ENCODE results near the gene SHCBP1. TPM values are rescaled to one million over a fixed set of nuclear protein-coding genes. Genes with fewer than 3 reads are reported as not detected.
"Not testable (repeated sequence)": the region's sequence is repeated elsewhere in the genome, so short reads cannot be mapped to it uniquely, and the experiment has no call there.

Gene SHCBP1, protein sequence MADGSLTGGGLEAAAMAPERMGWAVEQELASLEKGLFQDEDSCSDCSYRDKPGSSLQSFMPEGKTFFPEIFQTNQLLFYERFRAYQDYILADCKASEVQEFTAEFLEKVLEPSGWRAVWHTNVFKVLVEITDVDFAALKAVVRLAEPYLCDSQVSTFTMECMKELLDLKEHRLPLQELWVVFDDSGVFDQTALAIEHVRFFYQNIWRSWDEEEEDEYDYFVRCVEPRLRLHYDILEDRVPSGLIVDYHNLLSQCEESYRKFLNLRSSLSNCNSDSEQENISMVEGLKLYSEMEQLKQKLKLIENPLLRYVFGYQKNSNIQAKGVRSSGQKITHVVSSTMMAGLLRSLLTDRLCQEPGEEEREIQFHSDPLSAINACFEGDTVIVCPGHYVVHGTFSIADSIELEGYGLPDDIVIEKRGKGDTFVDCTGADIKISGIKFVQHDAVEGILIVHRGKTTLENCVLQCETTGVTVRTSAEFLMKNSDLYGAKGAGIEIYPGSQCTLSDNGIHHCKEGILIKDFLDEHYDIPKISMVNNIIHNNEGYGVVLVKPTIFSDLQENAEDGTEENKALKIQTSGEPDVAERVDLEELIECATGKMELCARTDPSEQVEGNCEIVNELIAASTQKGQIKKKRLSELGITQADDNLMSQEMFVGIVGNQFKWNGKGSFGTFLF
- 35.6 TPM for total RNA-seq (ENCODE audit: insufficient read depth, low replicate concordance)

DNA sequence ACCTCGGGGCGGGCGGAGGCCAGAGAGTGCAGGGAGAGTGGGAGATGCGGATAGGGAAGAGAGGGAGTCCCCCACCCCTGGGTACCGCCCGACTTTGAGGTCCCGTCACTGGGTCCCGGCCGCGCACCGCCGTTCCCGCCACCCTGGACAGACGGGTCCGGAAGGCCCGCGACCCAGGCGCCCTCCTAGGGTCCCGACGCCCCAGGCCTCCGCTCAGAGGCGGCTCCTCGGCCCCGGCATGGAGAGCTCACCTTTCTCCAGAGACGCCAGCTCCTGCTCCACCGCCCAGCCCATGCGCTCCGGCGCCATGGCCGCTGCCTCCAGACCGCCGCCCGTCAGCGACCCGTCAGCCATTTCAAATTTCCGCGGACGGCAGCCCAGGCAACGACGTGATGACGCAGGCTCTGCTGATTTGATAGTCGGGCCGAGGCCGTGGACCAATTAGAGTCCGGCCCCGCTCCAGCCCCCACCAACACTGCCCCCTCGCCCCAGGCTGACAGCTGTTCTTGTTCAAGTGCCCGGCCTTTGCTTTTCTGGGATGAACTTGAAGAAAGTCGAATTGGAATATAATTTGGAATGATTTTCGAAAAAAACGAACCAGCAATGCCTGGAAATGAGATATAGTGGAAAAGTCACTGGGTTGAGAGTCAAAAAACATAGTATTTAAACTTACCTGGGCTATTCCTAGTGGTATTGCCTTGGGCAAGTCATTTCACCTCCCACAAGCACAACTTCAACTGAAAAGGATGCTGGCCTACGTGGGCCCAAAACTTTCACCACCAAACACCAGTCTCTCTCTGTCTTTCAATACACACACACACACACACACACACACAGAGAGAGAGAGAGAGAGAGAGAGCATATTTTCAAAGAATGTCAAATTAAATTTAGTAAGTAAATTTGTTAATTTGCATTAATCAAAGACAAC, at the start of gene SHCBP1:
Gene SHCBP1 (minus strand): TSS at position 374 of the 928 bp plus-strand sequence. CDS start 20 bp downstream, at position 354.
- DNase-seq (ENCODE audit: low spot score), result peak; percentile 94

DNA sequence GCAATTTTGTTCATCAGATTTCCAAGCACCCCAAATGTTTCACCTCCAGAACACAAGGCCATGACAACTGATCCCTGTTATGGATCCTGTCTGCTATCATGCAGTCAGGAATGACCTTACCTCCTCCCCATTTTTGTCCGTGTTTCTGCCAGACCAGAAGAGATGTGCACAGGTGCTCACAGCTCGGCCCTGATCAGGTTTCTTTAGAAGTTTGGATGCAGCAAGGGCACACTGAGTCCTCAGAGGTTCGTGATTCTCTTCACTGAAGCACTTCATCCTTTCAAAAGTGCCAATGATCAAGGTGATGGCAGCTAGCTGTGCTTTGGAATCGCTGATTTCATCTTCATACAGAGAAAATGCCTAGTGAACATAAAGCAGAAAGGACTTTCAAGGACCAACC, 40.9 kb upstream of the SHCBP1 start:
- no peak for DNase-seq (ENCODE audit: low spot score)

DNA sequence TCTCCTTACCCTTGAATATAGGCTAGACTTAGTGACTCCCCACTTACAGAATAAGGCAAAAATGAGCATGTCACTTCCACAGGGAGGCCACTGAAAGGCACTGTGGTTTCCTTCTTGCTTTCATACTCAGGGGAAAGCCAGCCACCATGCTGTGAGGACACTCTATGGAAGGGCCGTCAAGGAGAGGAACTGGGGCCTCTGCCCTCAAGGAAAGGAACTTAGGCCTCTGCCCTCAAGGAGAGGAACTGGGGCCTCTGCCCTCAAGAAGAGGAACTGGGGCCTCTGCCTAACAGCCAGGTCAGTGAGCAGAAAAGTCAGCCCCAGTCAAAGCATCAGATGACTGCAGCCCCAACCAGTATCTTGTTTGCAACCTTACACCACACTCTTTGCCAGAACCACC, 37.7 kb upstream of the SHCBP1 start:
- DNase-seq (ENCODE audit: low spot score), result peak; percentile 28

DNA sequence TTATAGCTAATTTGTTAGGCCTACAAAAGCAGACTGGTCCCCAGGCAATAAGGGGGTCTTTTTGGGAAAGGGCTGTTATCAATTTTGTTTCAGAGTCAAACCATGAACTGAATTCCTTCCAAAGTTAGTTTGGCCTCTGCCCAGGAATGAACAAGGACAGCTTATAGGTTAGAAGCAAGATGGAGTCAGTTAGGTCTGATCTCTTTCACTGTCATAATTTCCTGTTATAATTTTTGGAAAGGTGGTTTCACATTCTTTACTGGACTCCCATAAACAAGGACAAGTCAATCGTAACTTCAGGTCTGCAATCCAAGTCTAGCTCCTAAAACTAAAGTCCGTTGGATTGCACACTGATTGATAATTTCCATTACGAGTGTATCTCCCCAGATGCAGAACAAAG, 30.1 kb upstream of the SHCBP1 start:
- no peak for DNase-seq (ENCODE audit: low spot score)

DNA sequence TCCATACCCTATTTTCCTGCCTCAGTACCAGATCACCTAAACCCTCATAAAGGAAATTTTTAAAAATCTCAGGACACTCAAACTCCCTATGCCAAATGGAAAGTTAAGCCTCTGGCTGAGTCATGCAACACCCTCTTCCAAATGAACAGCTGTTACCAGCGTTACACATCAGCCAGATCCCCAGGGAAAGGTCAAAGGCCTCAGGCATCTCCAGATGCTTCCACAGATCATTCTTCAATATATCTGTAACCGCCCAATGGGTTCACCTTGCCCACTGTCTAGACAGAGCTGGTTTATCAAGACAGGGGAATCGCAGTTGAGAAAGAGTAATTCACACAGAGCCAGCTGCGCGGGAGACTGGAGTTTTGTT, 29.1 kb upstream of the SHCBP1 start:
- DNase-seq (ENCODE audit: low spot score), result no peak

DNA sequence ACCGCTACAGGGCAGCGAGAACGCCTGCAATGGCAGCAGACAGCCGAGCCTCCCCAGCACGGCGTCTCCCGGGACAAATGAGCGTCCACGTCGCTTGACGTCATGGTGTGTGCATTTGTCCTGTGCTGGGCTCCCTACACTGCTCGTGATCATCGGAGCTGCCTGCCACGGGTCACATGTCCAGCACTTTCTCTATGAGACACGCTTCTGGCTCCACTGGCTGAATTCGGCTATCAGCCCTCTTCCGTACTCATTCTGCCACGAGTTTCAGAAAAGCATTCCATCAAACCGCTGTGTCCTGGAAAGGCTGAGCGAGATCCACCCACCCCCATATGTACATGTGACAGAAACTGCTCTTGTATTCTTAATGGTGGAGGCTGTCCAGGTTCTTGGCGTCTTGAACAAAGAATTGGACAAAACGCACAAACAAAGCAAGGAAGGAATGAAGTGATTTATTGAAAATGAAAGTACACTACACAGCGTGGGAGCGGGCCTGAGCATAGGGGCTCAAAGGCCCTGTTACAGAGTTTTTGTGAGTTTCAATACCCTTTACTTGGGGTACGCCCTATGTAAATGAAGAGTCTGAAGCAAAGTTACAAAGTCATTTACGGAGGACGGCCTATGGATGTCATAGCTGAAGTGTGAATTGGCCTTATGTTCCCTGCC, 28.5 kb upstream of the SHCBP1 start:
- no peak for DNase-seq (ENCODE audit: low spot score)

DNA sequence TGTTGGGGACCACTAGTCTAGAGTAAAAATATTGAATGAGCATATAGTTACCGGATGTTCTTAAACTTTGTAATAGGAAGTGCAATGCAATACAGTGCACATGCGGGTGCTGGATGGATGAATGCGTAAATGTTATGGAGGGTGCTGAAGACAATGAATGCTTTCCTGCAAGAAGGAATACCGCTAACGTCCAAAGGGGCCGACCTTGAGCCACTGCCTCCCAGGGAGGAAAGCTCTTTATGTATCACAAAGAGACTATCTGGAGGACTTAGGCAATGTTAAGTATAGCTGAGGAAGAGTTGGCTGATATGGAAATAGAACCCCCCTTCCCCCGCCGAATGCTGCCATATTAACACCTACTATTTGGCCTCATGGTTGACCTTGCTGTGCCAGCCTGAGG, 27.5 kb upstream of the SHCBP1 start:
- no peak for DNase-seq (ENCODE audit: low spot score)

DNA sequence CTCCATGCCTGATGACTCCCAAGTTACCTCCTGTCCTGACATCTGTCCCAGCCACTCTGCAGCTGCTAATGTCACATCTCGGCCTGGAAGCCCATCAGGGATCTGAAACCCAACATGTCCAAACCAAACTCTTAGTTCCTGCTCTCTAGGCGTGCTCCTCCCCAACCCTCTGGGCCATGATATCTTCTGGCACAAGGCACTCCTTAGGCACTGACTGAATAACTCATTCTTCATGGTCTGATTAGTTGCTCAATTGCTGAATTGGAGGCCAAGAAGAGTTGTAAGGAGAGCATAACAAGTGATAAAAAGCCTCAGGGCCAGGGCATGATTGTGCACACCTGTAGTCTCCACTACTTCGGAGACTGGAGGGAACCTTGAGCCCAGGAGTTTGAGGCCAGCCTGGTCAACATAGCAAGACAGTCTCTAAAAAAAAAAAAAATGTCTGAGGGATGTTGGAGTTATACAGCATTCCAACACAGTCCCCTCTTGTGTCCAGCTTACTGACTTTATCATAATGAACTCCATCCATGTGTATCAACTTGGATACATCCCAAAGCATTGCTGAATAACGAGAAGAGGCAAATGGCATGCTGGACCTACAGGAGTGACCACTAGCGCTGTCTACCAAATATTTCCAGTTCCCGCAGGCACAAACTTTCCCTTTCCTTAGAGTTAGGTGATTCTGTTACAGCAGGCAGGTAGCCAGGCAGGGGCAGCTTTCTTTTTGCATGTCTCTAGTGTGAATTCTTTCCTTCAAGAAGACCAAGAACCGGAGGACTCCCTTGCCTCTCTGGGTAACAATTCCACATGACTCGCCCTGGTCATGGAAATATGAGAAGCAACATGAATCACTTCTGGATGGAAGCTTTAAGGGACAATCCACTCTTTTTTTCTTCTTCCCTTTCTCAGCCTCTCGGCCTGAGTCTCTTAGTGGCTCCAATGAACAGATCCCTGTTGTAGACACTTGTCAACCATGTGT, 18.1 kb upstream of the SHCBP1 start:
- no peak for DNase-seq (ENCODE audit: low spot score)

DNA sequence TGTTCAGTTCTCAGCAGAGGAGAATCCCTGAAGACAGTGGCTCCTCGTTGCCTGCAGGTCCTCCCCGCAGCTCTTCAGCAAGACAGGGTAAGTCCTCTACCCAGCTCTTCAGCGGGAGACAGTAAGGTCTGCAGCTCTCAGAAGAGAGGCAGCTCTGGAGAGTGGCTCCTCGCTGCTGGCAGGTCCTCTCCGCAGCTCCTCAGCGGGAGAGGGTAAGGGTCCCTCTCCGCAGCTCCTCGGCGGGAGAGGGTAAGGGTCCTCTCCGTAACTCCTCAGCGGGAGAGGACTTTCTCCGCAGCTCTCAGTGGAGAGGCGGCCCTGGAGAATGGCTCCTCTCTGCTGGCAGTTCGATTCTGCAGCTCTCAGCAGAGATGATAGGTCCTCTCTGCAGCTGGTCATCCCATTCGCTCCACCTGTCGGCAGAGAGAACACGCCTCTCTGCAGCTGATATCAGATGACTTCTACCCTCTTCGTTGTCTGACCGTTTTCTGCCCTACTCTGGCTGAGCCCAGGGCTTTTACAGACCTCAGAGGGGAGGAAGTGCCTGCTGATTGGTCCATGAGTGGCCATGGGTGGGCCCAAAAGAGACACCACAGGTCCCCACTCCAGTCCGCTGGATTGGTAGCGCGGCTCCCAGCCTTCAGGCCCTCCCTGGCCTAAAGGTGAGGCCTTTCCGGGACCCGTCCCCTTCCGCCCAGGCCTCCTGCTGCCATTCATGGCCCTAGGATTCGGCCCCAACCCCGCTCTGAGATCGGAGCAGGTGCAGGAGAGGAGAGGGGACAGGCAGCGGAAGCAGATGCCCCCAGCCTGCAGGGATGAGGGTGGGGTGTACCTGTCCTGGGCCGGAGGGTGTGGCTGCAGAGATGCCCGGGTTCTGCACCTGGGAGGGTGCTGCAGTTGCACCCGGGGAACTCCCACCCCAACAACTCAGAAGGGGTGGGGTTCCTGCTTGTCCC, 11.9 kb upstream of the SHCBP1 start:
- DNase-seq (ENCODE audit: low spot score), result no peak

DNA sequence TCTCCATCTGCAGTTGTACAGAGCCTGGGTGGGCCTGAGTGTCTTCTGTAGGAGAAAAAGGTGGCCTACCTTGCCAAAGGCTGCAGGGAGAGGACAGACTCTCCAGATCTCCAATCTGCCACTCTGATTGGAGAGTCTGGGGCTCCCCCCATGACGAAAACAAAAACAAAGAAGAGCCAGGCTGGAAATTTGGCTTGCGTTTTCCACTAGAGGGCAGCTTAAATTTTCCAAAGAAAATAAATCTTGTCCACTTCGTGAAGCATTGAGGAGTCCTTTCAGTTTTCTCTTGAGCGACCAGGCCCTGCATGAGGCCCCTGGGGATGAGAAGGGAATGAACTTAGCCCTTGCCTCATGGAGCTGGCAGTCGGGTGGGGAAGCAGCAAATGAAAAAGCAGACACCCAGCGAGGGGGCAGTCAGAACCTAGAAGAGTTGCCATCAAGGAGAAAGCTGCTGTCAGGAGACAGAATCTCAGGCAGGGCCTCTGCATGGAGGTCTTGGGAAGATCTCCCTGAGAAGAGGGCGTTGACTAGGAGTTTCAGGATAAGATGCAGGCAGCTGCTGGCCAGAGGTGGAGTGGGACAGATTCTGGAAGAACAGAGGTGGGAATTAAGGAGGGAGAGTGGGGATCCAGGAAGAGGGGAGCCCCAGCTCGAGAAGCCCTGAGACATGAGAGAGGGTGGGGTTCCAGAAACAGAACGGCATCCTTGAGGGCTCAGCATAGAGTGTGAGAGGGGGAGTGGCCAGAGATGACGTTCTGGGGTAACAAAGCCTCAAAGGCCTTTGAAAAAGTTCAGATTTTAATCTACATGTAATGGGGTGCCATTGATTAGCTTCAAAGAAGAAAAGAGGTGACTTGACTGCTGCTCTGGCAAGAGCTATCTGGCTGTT, 8.4 kb upstream of the SHCBP1 start:
- DNase-seq (ENCODE audit: low spot score), result no peak

DNA sequence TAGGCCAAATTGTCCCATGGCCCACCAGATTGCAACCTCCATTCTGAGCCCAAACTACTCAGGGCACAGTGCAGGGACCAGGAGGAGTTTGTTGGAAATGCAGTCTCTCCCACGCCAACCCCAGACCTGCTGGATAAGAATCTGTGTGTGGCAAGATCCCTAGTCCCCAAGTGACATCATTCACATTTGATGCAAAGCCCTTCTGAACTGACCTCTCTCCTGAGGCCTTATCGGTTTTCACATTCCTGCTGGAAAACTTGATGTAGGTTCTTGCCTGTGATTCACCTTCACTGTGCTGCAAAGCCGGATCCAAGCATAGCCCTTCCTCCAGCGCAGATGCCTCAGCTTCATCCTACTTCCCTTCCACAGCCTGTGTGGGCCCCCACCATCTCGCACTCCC, 6.6 kb upstream of the SHCBP1 start:
- no peak for DNase-seq (ENCODE audit: low spot score)

DNA sequence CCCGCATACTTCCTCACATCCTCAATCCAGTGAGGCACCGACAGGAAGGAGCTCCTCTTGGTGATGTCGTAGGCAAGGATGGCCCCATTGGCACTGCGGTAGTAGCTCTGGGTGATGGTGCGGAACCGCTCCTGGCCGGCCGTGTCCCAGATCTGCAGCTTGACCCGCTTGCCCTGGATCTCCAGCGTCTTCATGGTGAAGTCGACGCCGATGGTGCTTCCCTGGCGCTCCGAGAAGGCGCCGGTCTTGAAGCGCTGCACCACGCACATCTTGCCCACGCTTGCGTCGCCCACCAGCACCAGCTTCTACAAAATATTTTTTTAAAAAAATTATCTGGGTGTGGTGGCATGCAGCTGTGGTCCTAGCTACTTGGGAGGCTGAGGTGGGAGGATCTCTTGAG, 5.5 kb upstream of the SHCBP1 start:
- DNase-seq (ENCODE audit: low spot score), result not testable (repeated sequence)

DNA sequence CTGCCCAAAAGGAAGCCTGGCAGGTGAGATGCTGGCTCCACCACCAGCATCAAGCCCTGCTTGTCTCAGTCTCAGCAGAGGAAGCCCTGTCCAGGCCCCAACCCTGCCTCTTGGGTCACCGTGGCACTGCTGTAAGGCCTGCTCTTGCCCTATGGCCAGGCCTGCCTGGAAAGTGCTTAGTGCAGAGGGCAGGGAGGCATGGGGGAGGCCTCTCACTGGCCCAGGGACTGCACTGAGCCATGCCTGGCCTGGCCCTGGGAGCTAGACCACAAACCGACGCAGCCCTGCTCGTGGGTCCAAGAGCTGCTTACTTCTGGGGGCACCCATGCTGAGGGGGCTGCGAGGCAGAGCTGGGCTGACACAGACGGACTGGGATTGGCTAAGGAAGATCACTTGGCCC, 3.7 kb upstream of the SHCBP1 start:
- not testable (repeated sequence) for DNase-seq (ENCODE audit: low spot score)

DNA sequence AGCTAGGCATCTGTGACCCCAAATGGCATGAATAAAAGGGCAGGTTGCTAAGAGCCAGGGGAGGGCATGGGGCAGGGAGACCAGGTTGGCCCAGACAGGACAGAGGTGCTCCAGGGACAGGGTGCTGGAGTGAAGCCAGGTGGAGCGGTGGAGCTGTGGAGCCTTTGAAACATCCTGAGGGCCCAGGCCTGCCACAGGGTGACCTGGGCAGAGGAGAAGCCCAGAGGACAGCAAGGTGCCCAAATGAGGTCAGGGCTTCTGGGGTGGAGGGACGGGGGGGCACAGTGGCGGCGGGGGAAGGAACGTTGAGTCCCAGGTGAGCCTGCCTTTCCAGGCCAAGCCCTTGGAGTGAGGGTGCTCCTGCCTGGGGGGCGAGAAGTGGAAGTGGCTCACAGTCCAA, 2.5 kb upstream of the SHCBP1 start:
- not testable (repeated sequence) for DNase-seq (ENCODE audit: low spot score)

DNA sequence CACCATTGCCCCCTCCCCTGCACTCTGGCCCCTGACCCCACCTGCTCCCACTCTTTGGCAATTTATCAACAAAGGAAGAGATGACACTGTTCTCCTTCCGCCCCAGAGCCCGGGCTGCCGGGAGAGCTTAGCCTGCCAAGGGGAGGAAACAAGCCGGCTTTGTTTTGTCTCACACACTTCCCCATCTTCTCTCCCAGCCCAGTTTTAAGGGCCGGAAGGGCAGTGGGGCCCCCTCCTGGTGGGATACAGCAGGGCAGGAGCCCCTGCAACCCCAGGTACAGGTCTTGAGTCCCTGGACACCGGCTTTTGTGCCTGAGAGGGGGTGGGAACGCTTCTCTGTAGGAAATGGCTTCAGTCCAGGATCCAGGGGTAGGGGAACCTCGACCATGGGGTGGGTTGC, 2.1 kb upstream of the SHCBP1 start:
- not testable (repeated sequence) for DNase-seq (ENCODE audit: low spot score)

DNA sequence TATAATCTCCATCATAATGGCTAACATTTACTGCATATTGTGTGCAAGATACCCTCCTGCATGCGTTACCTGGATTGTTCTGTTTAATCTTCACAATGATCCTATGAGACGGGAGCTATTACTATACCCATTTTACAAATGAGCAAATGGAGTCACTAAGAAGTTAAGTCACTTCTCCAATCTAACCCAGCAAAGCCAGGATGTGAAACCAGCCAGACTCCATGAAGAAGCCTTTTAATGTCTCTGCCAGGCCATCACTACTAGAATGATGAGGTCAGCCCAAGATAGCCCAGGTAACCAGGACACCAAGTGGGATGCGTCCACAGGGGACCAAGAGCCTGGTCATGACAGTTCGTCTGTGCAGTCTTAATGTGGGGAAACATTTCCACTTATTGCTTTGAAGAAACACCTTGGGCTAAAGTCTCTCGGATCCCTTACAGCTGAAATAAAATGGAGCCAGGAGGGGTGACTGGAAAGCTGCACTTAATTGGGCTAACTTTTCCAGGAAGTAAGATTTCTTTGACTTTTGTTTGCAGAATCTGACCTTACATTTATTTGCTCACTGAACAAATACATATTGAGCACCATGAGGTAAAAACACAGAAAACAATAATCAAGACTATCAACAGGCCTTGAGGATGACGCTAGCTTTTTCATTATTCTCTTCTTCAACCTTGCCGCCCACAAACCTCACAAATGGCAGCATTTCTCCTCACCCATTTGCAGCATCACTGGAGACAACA, 926 bp upstream of the SHCBP1 start:
- no peak for DNase-seq (ENCODE audit: low spot score)

DNA sequence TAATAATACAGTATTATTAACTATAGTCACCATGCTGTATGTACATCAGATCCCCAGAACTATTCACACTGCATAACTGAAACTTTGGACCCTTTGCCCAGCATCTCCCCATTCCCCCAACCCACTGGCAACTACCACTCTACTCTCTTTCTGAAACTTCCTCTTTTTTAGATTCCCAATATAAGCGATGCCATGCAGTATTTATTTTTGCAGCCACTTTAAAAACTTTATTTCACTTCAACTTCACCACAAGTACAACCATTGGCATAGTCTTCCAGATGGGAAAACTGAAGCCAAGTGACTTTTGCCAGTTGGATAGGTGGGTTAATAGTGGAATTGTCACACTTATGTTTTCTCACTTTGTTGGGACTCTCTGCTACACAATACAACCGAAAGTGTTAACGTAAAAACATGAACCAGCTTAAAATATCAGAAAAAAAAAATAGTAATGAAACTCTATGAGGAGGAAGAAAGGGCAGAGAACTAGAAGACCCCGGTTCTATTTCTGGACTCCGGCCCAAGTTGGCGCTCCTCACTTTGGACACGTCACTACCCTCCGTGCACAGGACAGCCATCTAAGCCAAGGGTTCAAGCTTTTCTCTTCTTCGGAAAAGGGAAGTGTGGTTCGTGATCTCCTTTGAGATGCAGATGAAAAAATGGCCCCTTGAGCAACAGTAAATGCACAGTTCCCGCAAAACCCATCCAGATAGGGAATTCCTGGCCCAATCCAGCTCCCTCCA, 743 bp downstream of the SHCBP1 start:
- DNase-seq (ENCODE audit: low spot score), result peak; percentile 33

All from umbilical cord (tissue), 2 donors.